ENCODE data around the gene ADCY10. TPM values are rescaled to one million over a fixed set of nuclear protein-coding genes. Genes with fewer than 3 reads are reported as not detected.
"Not testable (repeated sequence)": the region's sequence is repeated elsewhere in the genome, so short reads cannot be mapped to it uniquely, and the experiment has no call there.

ADCY10 gene
- total and polyA plus RNA-seq, 2 experiments from 2014 or later: not detected

- not testable (repeated sequence) for H3K9me2 ChIP-seq (ENCODE audit: insufficient read depth); H3K4me1 ChIP-seq (ENCODE audit: insufficient read depth); H3K4me2 ChIP-seq; H3K27ac ChIP-seq (ENCODE audit: low read depth); H3K79me2 ChIP-seq (replicated peaks; ENCODE audit: insufficient read depth); H3K4me3 ChIP-seq; DNase-seq (ENCODE audit: low spot score); H2AFZ ChIP-seq; H3K9me3 Mint-ChIP-seq; H4K20me1 ChIP-seq (replicated peaks; ENCODE audit: insufficient read depth); H3K4me3 Mint-ChIP-seq; H3K27me3 Mint-ChIP-seq (ENCODE audit: insufficient read depth, low read depth, poor library complexity); H3K36me3 ChIP-seq (ENCODE audit: insufficient read depth); H3K36me3 Mint-ChIP-seq (ENCODE audit: low read depth); H3K4me1 Mint-ChIP-seq; H3K27ac Mint-ChIP-seq; H3K27me3 ChIP-seq (ENCODE audit: insufficient read depth); ATAC-seq; H3F3A ChIP-seq (replicated peaks; ENCODE audit: low read depth)
Observed at GRCh38 chr1:167887187-167887586, 26.7 kb downstream of the ADCY10 start.

- H3K4me1 ChIP-seq (ENCODE audit: insufficient read depth): no peaks in the 10 kb centered on the region
- Mint-ChIP-seq H3K27ac (no peak overlapping the region), H3K9me3 (peaks cover 6% of the 10 kb centered on the region; the same call in 2 of the 3 replicates), H3K27me3 (ENCODE audit: insufficient read depth, low read depth, poor library complexity) (no peaks in the 10 kb centered on the region), H3K4me1 (no peaks in the 10 kb centered on the region), H3K4me3 (no peak overlapping the region), H3K36me3 (ENCODE audit: low read depth) (peaks cover 5% of the 10 kb centered on the region; the same call in 1 of the 3 replicates)
- no peaks in the 10 kb centered on the region for H3K36me3 ChIP-seq (ENCODE audit: insufficient read depth)
- H3K4me2 ChIP-seq: no peak overlapping the region
- no peak overlapping the region for H3K27ac ChIP-seq (ENCODE audit: low read depth)
- no peak for DNase-seq (ENCODE audit: low spot score)
- no peak overlapping the region for H3K4me3 ChIP-seq
- H3K27me3 ChIP-seq (ENCODE audit: insufficient read depth): no peaks in the 10 kb centered on the region
- H2AFZ ChIP-seq: no peak overlapping the region
- H3F3A ChIP-seq (replicated peaks; ENCODE audit: low read depth): no peaks in the 10 kb centered on the region
- no peak for ATAC-seq
- no peaks in the 10 kb centered on the region for H3K79me2 ChIP-seq (replicated peaks; ENCODE audit: insufficient read depth)
- H4K20me1 ChIP-seq (replicated peaks; ENCODE audit: insufficient read depth): no peaks in the 10 kb centered on the region
- H3K9me2 ChIP-seq (ENCODE audit: insufficient read depth): peaks cover 2% of the 10 kb centered on the region; the same call in 1 of the 2 replicates
- no peak for TF ChIP-seq POLR2AphosphoS5 (IDR thresholded peaks at IDR 0.05; ENCODE audit: low read depth)
- TF ChIP-seq REST (IDR thresholded peaks at IDR 0.05; ENCODE audit: unreplicated experiment): no peak
- no peak for TF ChIP-seq ZNF114 (CRISPR knock-in tag; IDR thresholded peaks at IDR 0.05)
- no peak for TF ChIP-seq CREB1 (CRISPR knock-in tag; IDR thresholded peaks at IDR 0.05; ENCODE audit: low read depth)
- TF ChIP-seq ZNF462 (CRISPR knock-in tag; IDR thresholded peaks at IDR 0.05): no peak
- no peak for TF ChIP-seq ETS1 (IDR thresholded peaks at IDR 0.05)
- TF ChIP-seq CTCF (conservative IDR thresholded peaks at IDR 0.05; ENCODE audit: low read depth in 2 of 2): no peak
- no peak for TF ChIP-seq STAT1 (IDR thresholded peaks at IDR 0.05; ENCODE audit: unreplicated experiment)
- no peak for TF ChIP-seq NANOG (IDR thresholded peaks at IDR 0.05; ENCODE audit: borderline replicate concordance)
- no peak for TF ChIP-seq EZH2 (IDR thresholded peaks at IDR 0.05; ENCODE audit: low read depth, unreplicated experiment)
Observed at GRCh38 chr1:167882376-167882775, 31.6 kb downstream of the ADCY10 start.

All from GM23338 (cell line).